GM12801 (cell line): Measurements from ENCODE around the gene IMMP2L.

Source experiments
- TF ChIP-seq, protein P1 (sequence below): IDR thresholded peaks from one replicate; pipeline ENCODE4 v1.5.1; 2011; ENCODE audit warnings: control low read depth; ENCODE audit not compliant: insufficient read length; ENCODE audit errors: extremely low read depth

Gene IMMP2L

DNA sequence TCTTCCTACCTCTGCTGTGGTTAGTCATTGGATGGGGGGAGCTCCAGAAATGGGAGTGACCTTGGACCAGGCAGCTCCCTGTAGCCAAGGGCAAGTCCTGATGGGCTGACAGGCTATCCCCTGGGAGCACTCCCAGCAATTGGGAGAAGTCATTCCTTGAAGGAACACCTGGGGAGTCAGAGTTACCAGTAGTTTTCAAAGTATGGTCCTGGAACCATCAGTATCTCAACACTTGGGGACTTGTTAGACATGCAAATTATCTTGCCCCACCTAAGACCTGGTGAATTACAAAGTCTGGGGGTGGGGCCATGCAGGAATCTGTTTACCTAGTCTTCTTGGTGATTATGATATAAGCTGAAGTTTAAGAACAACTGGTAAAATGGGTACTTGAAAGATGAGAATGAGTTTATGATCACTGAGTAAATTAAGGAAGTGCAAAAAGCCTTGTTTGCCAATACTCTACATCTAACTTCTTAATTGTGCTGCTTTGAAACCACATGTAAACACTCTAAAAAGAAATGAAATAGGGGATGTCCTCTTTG lies 758.6 kb downstream of the IMMP2L start:
- TF ChIP-seq, protein P1, sequence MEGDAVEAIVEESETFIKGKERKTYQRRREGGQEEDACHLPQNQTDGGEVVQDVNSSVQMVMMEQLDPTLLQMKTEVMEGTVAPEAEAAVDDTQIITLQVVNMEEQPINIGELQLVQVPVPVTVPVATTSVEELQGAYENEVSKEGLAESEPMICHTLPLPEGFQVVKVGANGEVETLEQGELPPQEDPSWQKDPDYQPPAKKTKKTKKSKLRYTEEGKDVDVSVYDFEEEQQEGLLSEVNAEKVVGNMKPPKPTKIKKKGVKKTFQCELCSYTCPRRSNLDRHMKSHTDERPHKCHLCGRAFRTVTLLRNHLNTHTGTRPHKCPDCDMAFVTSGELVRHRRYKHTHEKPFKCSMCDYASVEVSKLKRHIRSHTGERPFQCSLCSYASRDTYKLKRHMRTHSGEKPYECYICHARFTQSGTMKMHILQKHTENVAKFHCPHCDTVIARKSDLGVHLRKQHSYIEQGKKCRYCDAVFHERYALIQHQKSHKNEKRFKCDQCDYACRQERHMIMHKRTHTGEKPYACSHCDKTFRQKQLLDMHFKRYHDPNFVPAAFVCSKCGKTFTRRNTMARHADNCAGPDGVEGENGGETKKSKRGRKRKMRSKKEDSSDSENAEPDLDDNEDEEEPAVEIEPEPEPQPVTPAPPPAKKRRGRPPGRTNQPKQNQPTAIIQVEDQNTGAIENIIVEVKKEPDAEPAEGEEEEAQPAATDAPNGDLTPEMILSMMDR, result no peak

DNA sequence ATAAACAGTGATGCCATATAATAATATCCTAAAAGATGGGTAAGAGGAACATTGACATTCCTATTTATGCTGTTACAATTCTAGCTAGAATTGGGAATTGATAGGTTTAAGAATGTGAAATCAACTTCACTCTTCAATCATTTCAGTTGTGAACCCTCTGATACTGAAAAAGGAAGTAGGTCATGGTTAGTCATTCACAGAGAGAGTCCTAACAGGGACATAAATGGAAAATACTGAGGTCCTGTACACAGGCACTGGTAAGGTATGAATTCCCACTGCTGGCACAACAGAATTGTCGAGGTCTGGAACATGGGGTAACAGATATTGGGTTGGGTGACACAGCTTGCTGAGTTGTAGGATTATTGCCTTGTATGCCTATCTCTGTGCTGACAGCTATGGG lies 760.8 kb downstream of the IMMP2L start:
- TF ChIP-seq, protein P1, result no peak

DNA sequence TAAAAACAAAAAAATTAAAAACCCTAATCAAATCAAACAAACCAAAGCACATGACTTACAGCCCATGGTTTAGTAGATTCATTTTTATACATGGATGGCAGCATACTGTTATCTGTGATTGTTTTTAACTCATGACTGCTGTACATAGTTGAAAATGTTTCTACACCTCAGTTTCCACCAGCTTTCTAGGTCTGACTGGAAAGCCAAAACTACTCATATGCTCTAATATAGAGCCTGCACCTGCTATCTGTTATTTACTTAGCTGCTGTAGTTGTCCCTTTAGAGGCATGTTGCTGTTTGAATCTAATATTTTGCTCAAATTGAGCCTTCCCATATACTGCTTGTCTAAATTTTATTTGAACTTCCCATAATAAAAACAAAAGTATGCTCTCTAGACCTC lies 761.3 kb downstream of the IMMP2L start:
- TF ChIP-seq, protein P1, result no peak

DNA sequence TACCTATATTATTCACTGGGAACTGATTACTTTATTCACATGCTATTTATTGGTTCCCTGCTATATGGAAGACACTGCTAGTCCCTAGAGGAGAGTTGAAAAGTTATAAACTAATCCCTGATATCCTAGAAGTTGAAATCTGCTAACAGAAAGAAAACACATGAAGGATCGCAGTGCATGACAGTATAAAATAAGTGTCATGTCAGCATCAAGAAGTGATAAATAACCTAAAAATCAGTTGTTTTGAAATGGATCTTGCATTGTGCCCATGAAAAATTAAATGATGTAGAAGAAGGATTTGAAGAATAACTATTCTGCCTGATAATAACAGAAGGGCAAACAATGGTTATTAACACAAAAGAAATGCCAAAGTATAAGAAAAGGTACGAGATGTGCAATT lies 764.6 kb downstream of the IMMP2L start:
- TF ChIP-seq, protein P1, result no peak

DNA sequence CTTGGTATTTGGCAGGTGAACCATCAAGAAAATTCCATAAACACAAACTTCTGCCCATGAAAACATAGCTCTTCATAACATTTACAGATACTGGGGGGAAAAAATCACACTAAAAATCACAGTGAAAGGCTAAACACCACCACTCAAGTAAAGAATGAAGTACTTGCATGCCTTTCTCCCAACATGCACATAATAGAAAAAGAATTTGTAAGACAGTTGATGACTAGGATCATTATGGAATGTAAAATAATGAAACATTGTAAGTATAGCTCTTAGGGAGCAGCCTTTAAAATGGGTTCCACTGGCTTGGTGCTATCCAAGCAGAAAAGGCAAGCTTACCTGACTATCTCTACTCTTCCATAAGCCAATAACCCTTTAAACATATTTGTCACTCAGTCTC lies 771.3 kb downstream of the IMMP2L start:
- TF ChIP-seq, protein P1, result no peak

DNA sequence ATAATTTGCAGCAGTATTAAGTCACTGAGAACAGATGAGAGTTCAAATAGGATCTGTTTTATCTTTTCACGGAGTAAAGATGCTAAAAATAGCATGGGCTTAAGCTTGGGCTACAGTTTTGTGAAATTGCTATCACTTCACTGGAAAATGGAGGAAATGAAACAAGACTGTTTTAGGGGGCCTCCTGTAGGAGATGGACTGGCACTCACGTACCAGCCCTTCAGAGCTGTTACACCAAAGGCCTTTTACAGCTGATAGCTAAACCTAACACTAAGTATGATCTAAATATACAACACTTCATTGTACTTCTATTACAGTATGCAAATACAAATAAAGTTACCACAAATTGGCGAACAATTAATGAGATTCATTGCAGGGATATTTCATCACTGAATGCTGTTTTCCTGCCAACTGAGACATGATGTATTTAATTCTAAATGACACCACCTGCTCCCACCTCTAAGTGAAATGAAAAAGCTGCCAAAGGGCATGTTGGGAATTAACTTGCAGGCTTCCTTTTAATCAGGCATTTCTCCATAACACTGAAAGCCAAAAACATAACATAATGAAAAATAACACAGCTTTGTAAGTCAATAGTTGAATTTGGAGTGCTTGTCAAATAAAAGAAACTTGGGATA lies 775.8 kb downstream of the IMMP2L start:
- TF ChIP-seq, protein P1, result no peak

DNA sequence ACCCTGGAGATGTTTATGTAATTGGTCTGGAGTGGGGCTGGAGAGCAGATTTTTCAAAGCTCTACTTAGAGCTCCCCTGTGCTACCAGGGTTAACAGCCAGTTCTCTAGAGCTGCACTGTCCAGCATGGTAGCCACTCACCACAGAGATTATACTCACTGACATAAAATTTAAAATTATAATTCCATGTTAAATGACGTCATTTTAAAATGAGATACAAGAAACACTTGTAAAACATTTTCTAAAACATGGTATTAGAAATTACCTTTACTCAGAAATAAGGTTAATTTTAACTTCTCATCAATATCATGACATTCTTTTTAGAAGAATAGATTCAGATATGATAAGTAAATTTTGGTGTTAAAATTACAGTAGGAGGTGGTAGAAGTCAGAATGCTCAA lies 777.5 kb downstream of the IMMP2L start:
- TF ChIP-seq, protein P1, result no peak
